Endometrium (tissue), 2 donors: Measurements from ENCODE around the gene NDUFS8.

Experiments
- FAIRE-seq: peaks from 2 replicates; lab custom pipeline; 2012; peaks lifted over from hg19 to GRCh38; lab: Jason Lieb, UNC
- donor health status: control.
- donor health status: control.

NDUFS8 gene

DNA sequence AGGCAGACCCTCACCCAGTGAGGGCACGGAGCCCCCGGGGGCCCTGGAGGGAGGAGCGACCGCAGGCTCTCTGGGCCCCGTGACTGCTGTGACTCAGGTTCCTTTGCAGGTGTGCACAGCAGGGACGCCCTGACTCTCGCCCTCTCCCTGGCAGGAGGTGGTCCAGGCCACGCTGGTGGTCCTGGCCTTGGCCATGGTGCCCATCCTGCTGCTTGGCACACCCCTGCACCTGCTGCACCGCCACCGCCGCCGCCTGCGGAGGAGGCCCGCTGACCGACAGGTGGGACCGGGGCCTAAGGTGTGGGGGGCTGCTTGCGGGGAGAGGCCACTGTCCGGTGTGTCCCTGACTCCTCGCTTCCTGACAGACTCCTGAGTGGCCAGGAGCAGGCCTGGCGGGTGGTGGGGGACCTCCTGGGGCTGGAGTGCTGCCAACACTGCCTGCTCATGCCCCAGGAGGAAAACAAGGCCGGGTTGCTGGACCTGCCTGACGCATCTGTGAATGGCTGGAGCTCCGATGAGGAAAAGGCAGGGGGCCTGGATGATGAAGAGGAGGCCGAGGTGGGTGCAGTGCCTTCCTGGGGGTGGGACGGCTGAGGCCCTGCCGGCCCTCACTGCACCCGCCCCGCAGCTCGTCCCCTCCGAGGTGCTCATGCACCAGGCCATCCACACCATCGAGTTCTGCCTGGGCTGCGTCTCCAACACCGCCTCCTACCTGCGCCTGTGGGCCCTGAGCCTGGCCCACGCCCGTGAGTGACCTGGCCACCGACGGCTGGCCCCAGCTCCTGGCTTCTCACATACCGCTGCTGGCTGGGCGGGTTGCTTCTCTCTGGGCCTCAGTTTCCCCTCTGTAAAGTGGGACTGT is 19.3 kb downstream of the NDUFS8 start:
- no peak for FAIRE-seq

DNA sequence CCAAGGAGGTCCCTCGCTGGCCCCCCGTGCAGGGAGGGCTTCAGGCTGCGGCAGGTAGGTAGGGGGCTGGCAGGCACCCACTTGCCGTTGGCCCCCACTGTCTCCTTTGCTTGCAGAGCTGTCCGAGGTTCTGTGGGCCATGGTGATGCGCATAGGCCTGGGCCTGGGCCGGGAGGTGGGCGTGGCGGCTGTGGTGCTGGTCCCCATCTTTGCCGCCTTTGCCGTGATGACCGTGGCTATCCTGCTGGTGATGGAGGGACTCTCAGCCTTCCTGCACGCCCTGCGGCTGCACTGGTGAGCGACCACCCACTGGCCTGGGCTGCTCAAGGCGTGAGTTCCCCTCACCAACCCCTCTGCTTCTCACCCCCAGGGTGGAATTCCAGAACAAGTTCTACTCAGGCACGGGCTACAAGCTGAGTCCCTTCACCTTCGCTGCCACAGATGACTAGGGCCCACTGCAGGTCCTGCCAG is 19.9 kb downstream of the NDUFS8 start:
- FAIRE-seq: no peak

- FAIRE-seq: no peak
These were observed 21.0 kb downstream of the NDUFS8 start for GRCh38 chr11:68051191-68052136.

DNA sequence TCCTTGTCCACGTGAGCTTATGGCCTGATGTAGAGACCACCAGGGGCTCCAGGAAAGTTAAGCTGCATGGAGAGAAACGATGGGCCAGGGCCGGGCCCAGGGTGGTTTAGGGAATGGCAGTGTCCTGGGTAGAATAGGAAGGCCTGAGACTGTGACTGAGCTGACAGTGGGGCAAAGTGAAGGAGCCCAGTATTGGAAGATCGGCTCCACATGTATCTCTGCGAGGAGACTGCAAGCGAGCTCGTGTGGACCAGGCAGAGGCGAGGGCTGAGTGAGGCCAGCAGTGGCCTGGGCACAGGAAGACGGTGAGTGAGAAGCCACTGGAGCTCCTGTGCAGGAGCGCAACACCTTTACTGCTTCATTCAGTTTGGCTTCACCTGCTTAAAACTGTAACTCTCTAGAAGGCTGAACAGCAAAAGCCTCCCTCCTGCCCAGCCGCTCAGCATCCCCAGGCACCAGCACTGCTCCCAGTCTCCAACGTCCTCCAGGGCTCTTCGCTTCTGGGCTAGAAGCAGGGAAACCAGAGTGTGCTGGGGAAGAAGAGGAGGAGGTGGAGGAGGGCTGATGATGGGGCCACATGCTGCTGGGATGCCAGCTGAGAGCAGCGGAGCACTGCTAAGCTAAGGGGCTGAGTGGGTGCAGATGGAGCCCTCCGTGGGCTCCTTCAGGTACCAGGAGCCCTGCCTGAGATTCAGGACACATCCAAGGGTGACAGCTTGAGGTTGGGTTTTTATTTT is 21.8 kb downstream of the NDUFS8 start:
- FAIRE-seq: no peak

GRCh38 chr11:68053117-68053516 is 22.6 kb downstream of the NDUFS8 start:
- no peak for FAIRE-seq

DNA sequence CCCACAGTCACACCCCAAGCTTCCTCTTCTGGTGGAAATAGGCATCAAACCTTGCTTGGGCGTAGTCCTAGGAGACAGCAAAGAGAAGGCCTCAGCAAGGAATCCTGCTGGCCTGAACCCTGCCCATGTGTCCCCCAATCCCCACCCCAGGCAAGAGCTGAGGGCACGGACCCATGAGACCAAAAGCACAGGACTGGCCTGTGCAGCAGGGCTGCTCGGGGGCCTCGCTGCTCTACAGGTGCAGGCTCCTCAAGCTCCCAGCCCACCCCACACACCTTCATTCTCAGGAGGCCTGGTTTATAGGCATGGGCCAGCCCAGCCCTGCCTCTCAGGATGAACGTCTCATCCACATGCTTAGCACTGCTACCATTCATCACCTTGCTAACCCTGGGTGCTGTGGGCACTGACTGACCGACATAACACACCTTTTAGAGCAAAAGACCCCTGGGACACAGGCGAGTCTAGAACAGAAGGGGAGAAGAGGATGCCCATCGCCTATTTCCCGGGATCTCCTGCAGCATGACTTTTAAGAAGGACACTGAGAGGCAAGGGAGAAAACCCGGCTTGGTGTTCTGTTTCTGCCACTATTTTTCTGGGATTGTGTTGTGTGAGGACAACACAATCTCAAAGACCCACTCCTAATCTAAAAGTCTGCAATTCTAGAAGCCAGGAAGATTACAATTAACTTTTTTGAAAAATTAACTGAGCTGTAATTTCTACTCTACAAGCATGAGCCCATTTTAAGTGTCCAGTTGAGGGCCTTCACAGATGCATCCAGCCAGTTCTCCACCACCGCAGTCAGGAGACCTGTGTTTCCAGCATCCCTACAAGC is 23.7 kb downstream of the NDUFS8 start:
- no peak for FAIRE-seq

GRCh38 chr11:68056317-68057285 is 26.1 kb downstream of the NDUFS8 start:
- no peak for FAIRE-seq

DNA sequence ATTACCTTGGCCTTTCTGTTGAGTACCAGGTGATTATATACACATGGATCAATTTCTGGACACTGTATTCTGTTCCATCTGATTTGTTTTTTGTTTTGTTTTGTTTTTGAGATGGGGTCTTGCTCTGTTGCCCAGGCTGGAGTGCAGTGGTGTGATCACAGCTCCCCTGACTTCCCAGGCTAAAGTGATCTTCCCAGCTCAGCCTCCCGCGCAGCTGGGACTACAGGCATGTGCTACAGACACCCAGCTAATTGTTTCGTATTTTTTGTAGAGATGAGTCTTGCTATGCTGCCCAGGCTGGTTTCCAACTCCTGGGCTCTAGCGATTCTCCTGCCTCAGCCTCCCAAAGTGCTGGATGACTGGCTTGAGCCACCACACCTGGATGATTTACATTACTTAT is 27.3 kb downstream of the NDUFS8 start:
- no peak for FAIRE-seq

DNA sequence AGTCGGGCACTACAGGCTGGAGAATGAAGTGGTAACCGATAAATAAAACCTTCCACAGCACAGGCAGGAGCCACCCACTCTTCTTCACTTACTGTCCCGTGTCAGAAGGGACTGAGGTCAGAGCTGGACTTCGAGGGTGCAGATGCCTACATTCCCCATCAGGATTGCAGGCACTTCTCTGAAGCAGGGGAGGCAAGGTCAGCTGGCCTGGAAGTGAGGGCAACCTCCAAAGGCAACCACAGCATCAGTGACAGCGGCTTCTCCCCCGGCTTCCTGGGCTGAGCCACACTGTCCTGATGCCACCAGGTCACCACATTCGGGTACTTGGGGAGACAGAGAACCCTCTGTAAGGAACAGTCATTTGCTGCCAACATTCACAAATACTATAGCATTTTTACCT is 31.0 kb downstream of the NDUFS8 start:
- FAIRE-seq: no peak

- no peak for FAIRE-seq
These were observed 34.4 kb downstream of the NDUFS8 start for GRCh38 chr11:68064926-68065325.

GRCh38 chr11:68065841-68066240 is 35.4 kb downstream of the NDUFS8 start:
- FAIRE-seq: no peak

GRCh38 chr11:68066742-68067141 is 36.3 kb downstream of the NDUFS8 start:
- no peak for FAIRE-seq

- no peak for FAIRE-seq
These were observed 37.5 kb downstream of the NDUFS8 start for GRCh38 chr11:68067991-68068390.

DNA sequence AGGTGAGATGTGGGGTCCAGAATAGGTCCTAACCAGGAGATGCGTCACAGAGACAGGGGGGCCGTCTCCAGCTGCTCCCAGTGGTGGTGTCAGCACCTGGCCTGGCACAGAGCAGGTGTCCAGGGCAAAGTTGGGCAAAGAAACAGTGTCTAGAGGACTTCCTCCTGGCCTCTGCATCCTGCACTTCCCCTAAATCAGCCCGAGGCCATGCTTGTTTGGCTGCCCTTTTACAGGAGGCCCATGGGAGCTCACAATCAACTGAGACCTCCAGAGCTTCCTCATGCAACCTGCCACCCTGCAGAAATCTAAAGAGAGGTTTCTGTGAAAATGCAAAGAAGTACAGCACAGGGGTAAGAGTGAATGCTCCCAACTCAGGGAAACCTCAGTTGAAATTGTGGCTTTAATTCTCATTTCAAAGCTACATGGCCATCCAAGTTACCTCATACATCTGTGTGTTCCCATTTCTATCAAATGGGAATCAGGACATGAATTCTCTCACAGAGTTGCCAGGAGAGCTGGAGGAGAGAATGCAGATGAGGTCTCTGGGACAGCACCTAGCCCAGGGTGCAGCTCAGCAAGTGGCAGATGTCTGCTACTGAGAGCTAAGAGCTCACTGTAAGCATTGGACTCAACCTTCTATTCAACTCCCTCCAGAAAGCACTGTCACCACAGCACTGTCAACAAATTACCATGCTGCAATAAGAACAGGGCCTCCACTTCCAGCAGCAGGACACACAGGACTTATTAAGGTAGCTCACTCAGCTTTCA is 41.0 kb downstream of the NDUFS8 start:
- no peak for FAIRE-seq

- FAIRE-seq: no peak
These were observed 44.3 kb downstream of the NDUFS8 start for GRCh38 chr11:68074584-68075352.

DNA sequence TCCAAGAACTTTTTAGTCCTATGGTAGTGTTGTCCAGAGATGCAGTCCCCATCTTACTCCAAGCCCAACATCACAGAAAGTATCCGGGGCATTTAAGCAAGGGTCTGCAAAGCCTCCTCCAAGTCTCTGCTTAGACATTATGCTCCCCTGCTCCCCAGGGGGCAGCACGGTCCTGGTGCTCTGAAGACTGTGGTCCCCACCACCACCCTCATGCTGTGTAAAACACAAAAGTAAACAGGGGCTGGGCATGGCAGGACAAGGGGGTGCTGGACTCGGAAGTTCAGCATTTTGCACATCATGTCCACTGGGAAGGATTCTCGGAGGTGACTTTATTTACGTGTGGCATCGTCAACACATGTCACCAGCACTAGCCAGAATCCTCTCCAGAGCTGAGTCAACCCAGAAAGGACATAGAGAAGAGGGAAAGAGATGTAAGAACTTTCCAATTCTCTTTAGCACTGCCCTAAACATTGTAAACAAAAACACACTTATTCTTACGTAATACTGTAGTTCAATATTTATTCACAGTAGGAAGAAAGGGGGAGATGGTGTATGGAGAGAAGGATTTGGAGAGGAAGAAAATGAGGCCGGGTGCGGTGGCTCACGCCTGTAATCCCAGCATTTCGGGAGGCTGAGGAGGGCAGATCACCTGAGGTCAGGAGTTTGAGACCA is 46.0 kb downstream of the NDUFS8 start:
- no peak for FAIRE-seq

- no peak for FAIRE-seq
These were observed 47.4 kb downstream of the NDUFS8 start for GRCh38 chr11:68077617-68078582.
